OCI-LY3 (cell line): ENCODE measurements around the gene MROH7.

Experiments used
- H2AFZ ChIP-seq: fragments of 200-600, 300-600 bp; shearing (Covaris generic); 2 replicates; pipeline ENCODE4 v1.6.0; 2014; ENCODE audit warnings: antibody characterized with exemption, low read depth, low read length
- H3K27ac ChIP-seq: fragments of 200-600, 300-600 bp; sonication (generic); 2 replicates; pipeline ENCODE4 v1.5.1; 2014; ENCODE audit warnings: mild to moderate bottlenecking, low read length, moderate library complexity, mixed read lengths
- H3K27me3 ChIP-seq: fragments of 200-600, 300-600 bp; sonication (generic); 2 replicates; pipeline ENCODE4 v1.6.1; 2014; ENCODE audit warnings: low read depth, low read length, mixed read lengths
- H3K36me3 ChIP-seq: fragments of 200-600, 300-600 bp; sonication (generic); replicated peaks from 2 replicates; pipeline ENCODE3; 2014; ENCODE audit warnings: low read depth, low read length, mixed read lengths
- H3K4me1 ChIP-seq: fragments of 300-600, 200-600 bp; sonication (generic); 2 replicates; pipeline ENCODE4 v1.6.1; 2014; ENCODE audit warnings: low read length, mixed read lengths
- H3K4me2 ChIP-seq: fragments of 200-600, 300-600 bp; sonication (generic); 2 replicates; pipeline ENCODE4 v1.6.1; 2014; ENCODE audit warnings: low read length, mixed read lengths
- H3K4me3 ChIP-seq: fragments of 300-600, 200-600 bp; sonication (generic); 2 replicates; pipeline ENCODE4 v1.5.1; 2014; ENCODE audit warnings: antibody characterized with exemption, mild to moderate bottlenecking, low read length, moderate library complexity
- H3K79me2 ChIP-seq: fragments of 300-600, 200-600 bp; shearing (Covaris generic); 2 replicates; pipeline ENCODE4 v1.6.1; 2014; ENCODE audit warnings: mild to moderate bottlenecking, low read length, mixed read lengths
- H3K9ac ChIP-seq: fragments of 300-600, 200-600 bp; shearing (Covaris generic); 2 replicates; pipeline ENCODE4 v1.6.0; 2014; ENCODE audit warnings: mild to moderate bottlenecking, low read length, moderate library complexity
- H3K9me3 ChIP-seq: fragments of 200-600, 300-600 bp; shearing (Covaris generic); 2 replicates; pipeline ENCODE4 v1.6.1; 2014; ENCODE audit warnings: low read length, mixed read lengths; ENCODE audit not compliant: insufficient read depth
- H4K20me1 ChIP-seq: fragments of 200-600, 300-600 bp; sonication (generic); 2 replicates; pipeline ENCODE4 v1.6.1; 2016; ENCODE audit warnings: low read length, mixed read lengths; ENCODE audit not compliant: insufficient read depth
- EZH2phosphoT487 ChIP-seq: fragments of 200-600 bp; shearing (Covaris generic); IDR thresholded peaks from 2 replicates; pipeline ENCODE4 v1.6.1; 2018; ENCODE audit warnings: antibody characterized with exemption, mixed run types, low read depth
- TF ChIP-seq, protein P1 (sequence below): fragments of 200-600, 300-600 bp; sonication (generic); IDR thresholded peaks from 2 replicates; pipeline ENCODE4 v1.5.1; 2014; ENCODE audit warnings: antibody characterized with exemption, low read length, low read depth

The MROH7 gene

DNA sequence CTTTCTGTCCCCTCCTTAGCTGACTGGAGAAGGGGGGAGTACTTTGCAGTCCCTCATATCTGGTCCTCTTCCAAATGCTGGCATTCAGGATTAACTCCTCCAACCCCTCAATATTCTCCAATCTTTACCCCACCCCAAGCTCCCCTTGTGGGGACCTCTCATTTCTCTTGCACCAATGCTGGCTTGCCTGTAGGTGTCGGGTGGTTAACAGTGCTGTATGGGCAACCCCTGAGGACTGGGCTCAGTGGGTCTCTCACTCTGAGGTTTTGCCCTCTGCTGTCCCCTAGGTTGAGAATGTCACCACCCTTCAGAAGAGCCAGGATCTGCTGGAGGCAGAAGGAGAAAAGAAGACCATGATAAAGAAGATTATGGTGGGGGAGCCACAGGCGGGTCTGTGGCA is 27.0 kb downstream of the MROH7 start:
- H3K9me3 ChIP-seq, result no peaks in the 10 kb centered on the region
- H2AFZ ChIP-seq, result no peak overlapping the region
- no peaks in the 10 kb centered on the region for H3K4me1 ChIP-seq
- no peak for TF ChIP-seq EZH2phosphoT487
- TF ChIP-seq, protein P1, sequence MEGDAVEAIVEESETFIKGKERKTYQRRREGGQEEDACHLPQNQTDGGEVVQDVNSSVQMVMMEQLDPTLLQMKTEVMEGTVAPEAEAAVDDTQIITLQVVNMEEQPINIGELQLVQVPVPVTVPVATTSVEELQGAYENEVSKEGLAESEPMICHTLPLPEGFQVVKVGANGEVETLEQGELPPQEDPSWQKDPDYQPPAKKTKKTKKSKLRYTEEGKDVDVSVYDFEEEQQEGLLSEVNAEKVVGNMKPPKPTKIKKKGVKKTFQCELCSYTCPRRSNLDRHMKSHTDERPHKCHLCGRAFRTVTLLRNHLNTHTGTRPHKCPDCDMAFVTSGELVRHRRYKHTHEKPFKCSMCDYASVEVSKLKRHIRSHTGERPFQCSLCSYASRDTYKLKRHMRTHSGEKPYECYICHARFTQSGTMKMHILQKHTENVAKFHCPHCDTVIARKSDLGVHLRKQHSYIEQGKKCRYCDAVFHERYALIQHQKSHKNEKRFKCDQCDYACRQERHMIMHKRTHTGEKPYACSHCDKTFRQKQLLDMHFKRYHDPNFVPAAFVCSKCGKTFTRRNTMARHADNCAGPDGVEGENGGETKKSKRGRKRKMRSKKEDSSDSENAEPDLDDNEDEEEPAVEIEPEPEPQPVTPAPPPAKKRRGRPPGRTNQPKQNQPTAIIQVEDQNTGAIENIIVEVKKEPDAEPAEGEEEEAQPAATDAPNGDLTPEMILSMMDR, result no peak
- no peaks in the 10 kb centered on the region for H3K27me3 ChIP-seq
- no peaks in the 10 kb centered on the region for H3K79me2 ChIP-seq
- H4K20me1 ChIP-seq, result no peaks in the 10 kb centered on the region
- H3K36me3 ChIP-seq, result no peaks in the 10 kb centered on the region
- H3K9ac ChIP-seq, result no peak overlapping the region
- no peak overlapping the region for H3K4me2 ChIP-seq
- no peak overlapping the region for H3K4me3 ChIP-seq
- no peak overlapping the region for H3K27ac ChIP-seq

DNA sequence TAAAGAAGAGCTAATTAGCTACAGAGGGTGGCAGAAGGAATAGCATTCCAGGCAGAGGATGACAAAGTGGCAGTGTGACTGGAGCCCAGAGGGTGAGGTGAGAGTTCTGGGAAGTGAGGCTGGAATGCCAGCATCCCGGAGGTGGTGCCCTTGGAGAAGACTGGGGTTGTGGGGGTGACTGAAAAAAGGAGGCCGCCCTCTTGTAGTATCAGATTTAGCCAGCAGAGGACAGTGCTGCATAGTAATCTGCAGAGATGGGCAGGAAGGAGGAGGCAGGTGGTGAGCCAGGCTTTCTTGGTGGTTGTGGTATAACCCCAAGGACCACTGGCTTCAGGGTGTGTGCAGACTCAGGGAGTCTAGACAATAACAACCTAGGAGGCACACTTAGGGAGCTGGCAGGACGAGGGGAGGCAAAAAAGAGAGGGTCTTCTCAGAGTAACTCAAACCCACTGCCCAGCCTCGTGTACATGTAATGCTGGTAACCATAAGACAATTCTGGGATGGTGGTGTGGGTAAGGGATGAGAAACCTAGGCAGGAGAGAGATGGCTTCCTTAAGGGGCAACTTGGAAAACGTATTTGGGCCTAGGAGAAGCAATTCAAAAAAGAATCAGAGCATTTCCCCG is 30.5 kb downstream of the MROH7 start:
- H3K36me3 ChIP-seq, result no peaks in the 10 kb centered on the region
- no peak overlapping the region for H2AFZ ChIP-seq
- H3K9me3 ChIP-seq, result no peaks in the 10 kb centered on the region
- H3K27me3 ChIP-seq, result no peaks in the 10 kb centered on the region
- no peak overlapping the region for H3K4me3 ChIP-seq
- H3K4me1 ChIP-seq, result no peaks in the 10 kb centered on the region
- H3K9ac ChIP-seq, result no peak overlapping the region
- no peaks in the 10 kb centered on the region for H3K79me2 ChIP-seq
- no peak overlapping the region for H3K4me2 ChIP-seq
- no peaks in the 10 kb centered on the region for H4K20me1 ChIP-seq
- TF ChIP-seq EZH2phosphoT487, result no peak
- TF ChIP-seq, protein P1, result peak; percentile 62
- no peak overlapping the region for H3K27ac ChIP-seq

- Histone ChIP-seq H4K20me1 (no peaks in the 10 kb centered on the region), H3K9ac (no peak overlapping the region), H3K27ac (no peak overlapping the region), H3K4me2 (no peak overlapping the region), H3K36me3 (no peaks in the 10 kb centered on the region), H3K27me3 (peaks cover 8% of the 10 kb centered on the region; the same call in 1 of the 2 replicates), H3K79me2 (no peaks in the 10 kb centered on the region), H2AFZ (no peak overlapping the region), H3K4me1 (no peaks in the 10 kb centered on the region), H3K4me3 (no peak overlapping the region), H3K9me3 (no peaks in the 10 kb centered on the region)
- TF ChIP-seq, protein P1, result no peak
- TF ChIP-seq EZH2phosphoT487, result no peak
Observed at GRCh38 chr1:54678776-54679643, 37.4 kb downstream of the MROH7 start.

DNA sequence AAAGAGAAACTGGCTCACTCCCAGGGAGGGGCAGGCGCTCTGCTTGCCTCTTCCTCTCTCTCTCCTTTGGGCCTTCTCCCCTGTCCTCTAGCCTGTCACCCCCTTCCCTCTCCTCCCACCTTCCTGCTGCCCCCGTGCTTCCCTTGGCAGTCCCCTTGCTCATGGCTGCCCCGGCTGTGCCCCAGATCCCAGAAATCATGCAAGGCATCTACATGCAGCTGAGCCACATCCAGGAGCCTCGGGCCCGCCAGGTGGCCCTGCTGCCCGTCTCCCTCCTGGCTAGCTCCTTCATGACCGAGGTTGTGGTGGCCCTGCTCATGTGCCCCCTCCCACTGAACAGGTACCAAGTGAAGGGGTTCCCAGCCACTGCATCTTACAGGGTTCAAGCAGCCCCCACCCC is 38.1 kb downstream of the MROH7 start:
- no peaks in the 10 kb centered on the region for H3K36me3 ChIP-seq
- TF ChIP-seq EZH2phosphoT487, result no peak
- H3K4me2 ChIP-seq, result no peak overlapping the region
- no peak overlapping the region for H3K4me3 ChIP-seq
- H3K27ac ChIP-seq, result no peak overlapping the region
- H3K79me2 ChIP-seq, result no peaks in the 10 kb centered on the region
- no peak overlapping the region for H3K9ac ChIP-seq
- no peak overlapping the region for H2AFZ ChIP-seq
- H3K27me3 ChIP-seq, result peaks cover 8% of the 10 kb centered on the region; the same call in 1 of the 2 replicates
- H3K9me3 ChIP-seq, result no peaks in the 10 kb centered on the region
- no peaks in the 10 kb centered on the region for H4K20me1 ChIP-seq
- H3K4me1 ChIP-seq, result no peaks in the 10 kb centered on the region
